ENCODE data around the gene SIM2.

GRCh38 chr21:36704958-36705678 lies 6.2 kb downstream of the SIM2 start:
- TF ChIP-seq SP1 (IDR thresholded peaks at IDR 0.05) (no peak), L3MBTL2 (conservative IDR thresholded peaks at IDR 0.05) (no peak), SUZ12 (IDR thresholded peaks at IDR 0.05) (no peak), ELF4 (IDR thresholded peaks at IDR 0.05) (no peak), BHLHE40 (IDR thresholded peaks at IDR 0.05; ENCODE audit: borderline replicate concordance) (no peak), TARDBP (IDR thresholded peaks at IDR 0.05) (no peak), FOXA1 (IDR thresholded peaks at IDR 0.05) (no peak), CTBP1 (IDR thresholded peaks at IDR 0.05; ENCODE audit: borderline replicate concordance) (no peak), FOXM1 (IDR thresholded peaks at IDR 0.05; ENCODE audit: borderline replicate concordance) (no peak), ZNF384 (IDR thresholded peaks at IDR 0.05) (no peak), ARNT (IDR thresholded peaks at IDR 0.05) (no peak), FOXK2 (IDR thresholded peaks at IDR 0.05) (no peak), NFRKB (IDR thresholded peaks at IDR 0.05) (no peak)

Measured in HEK293T (cell line).